Cardiac septum (tissue), 1 donor: ENCODE data around the gene MAN1A2. TPM values are rescaled to one million over a fixed set of nuclear protein-coding genes. Genes with fewer than 3 reads are reported as not detected.
"Not testable (repeated sequence)": the region's sequence is repeated elsewhere in the genome, so short reads cannot be mapped to it uniquely, and the experiment has no call there.

Experiments used
- DNase-seq: peaks from one replicate; pipeline ENCODE4 v3.0.0-alpha.2; 2020; ENCODE audit warnings: low spot score
- intact Hi-C: fragments of 100-400 bp; cut with DNase I; formaldehyde crosslinking; loops from one replicate; pipeline ENCODE4 v1.14.0; 2022
- total RNA-seq: library from RNA; stranded (reverse); fragmentation: NEBNext Ultra II Directional; extraction: Animal tissue kit (Norgen Biotek cat#: 25700); gene quantifications from one replicate; pipeline ENCODE4 v1.2.1, GENCODE V29; 2021
- donor health status: DM: no; HTN: no; CAD: no.

The MAN1A2 gene
- total RNA-seq, 1 donor from 2014 or later: 36.3 TPM

DNA sequence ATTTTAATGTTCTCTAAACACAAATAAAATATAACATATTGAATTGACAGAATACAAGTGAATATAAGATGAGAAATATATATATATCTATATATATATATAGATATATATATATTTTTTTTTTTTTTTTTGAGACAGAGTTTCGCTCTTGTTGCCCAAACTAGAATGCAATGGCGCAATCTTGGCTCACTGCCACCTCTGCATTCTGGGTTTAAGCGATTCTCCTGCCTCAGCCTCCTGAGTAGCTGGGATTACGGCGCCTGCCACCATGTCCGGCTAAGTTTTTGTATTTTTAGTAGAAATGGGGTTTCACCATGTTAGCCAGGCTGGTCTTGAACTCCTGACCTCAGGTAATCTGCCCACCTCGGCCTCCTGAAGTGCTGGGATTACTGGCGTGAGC is 91.2 kb downstream of the MAN1A2 start:
- intact Hi-C loops: not testable (repeated sequence)

DNA sequence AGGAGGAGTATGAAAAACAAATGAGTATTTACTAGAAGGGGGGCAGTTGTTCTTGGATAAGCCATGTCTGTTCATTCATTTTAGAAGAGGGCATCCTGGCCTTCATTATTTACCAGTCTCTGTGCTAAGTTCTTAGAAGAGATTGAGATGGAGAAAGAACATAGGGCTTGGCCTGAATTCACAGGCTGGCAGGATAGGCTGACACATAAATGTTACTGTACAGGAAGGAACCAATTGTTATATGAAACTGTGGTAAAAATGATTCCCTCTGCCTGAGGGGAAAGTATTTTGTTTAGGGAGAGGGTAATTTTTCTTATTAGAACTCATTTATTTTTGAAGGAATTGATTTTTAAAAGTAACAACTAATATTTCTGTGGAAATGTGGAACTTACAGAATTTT is 99.5 kb downstream of the MAN1A2 start:
- DNase-seq: no peak
- intact Hi-C loops: no loop called here

More for the DNA sequence above, 91.2 kb downstream of the MAN1A2 start:
- DNase-seq: not testable (repeated sequence)

GRCh38 chr1:117467336-117467735 is 100.1 kb downstream of the MAN1A2 start:
- no peak for DNase-seq
- intact Hi-C loops: no loop called here

GRCh38 chr1:117473063-117473462 is 105.8 kb downstream of the MAN1A2 start:
- intact Hi-C loops: no loop called here

DNA sequence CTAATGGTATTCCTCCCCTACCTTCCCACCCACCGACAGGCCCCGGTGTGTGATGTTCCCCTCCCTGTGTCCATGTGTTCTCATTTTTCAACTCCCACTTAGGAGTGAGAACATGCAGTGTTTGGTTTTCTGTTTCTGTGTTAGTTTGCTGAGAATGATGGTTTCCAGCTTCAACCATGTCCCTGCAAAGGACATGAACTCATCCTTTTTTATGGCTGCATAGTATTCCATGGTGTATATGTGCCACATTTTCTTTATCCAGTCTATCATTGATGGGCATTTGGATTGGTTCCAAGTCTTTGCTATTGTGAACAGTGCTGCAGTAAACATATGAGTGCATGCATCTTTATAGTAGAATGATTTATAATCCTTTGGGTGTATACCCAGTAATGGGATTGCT is 108.2 kb downstream of the MAN1A2 start:
- DNase-seq, intact Hi-C loops: not testable (repeated sequence)

More at GRCh38 chr1:117473063-117473462, 105.8 kb downstream of the MAN1A2 start:
- no peak for DNase-seq

DNA sequence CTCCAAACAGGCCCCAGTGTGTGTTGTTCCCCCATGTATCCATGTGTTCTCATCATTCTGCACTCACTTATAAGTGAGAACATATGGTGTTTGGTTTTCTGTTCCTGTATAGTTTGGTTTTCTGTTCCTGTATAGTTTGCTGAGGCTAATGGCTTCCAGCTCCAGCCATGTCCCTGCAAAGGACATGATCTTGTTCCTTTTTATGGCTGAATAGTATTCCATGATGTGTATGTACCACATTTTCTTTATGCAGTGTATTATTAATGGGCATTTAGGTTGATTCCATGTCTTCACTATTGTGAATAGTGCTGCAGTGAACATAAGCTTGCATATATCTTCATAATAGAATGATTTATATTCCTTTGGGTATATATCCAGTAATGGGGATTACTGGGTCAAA is 111.8 kb downstream of the MAN1A2 start:
- DNase-seq: no peak
- intact Hi-C loops: no loop called here

DNA sequence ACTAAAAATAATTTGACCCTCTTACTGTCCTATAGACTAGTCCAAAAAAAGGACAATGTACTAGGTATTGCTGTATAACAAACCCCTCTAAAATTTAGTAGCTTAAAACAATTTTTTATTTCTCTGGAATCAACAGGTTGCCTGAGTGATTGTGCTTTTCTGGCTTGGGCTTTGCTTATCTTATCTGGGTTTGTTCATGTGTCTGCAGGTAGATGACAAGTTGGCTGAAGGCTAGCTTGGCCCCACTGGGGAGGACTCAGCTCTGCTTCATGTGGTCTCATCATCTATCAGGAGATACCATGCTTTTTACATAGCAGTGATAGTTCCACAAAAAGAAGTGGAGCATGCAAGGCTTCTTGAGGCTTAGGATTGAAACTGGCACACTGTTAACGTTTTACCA is 114.2 kb downstream of the MAN1A2 start:
- intact Hi-C loops: no loop called here
- no peak for DNase-seq

DNA sequence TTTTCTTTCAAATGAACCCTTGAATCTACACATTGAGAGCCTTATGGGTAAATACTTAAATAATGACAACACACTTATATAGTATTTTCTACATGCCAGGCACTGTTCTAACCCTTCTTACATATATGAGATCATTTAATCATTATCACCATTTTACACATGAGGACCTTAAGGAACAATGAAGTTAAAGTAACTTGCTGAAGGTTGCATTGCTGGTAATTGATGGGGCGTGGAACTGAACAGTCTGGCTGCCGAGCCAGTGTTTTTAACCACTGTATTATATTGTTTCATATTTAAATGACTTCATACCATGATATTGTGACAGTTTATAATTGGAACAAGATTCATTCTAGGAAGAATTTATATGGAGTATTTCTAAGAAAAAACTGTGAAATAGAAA is 126.7 kb downstream of the MAN1A2 start:
- intact Hi-C loops: no loop called here

DNA sequence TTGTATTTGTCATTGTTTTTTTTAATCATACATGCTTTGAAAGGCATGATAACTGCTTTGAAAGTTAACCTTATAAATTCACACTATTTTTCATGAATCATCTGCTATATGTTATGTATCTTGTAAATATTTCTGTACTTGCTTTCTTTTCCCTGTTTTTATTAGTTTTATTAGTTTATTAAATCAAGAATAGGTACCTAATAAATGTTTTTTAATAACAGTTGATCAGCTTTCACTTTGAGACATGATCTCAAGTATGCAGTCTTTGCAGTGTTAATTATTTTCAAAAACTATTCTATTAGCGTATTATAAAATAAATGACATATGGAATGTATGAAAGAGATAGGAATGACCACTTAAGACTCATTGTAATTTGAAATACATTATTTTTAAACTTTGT is 127.8 kb downstream of the MAN1A2 start:
- intact Hi-C loops: no loop called here
- no peak for DNase-seq

More for the DNA sequence above, 126.7 kb downstream of the MAN1A2 start:
- no peak for DNase-seq

GRCh38 chr1:117499071-117499470 is 131.8 kb downstream of the MAN1A2 start:
- no peak for DNase-seq
- intact Hi-C loops: no loop called here

DNA sequence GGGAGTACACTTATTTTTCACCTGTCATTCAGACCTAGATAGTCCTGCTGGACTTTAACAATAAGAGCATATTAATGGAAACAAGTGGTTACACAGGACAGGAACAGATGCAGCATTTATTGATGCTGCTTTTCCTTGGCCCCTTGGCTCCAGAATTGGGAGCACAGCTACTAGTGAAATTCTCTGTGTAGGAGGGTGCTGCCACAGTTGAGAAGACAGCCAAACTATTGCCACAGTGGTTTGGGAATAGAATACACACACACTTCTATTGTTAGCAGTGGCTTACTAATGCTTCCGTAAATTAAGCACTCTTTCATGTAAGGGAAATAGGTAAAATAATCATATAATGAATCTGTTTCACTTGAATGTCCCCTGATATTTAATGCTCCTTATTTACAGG is 133.3 kb downstream of the MAN1A2 start:
- DNase-seq: no peak

GRCh38 chr1:117501281-117501680 is 134.0 kb downstream of the MAN1A2 start:
- intact Hi-C loops: no loop called here
- no peak for DNase-seq

More for the DNA sequence above, 133.3 kb downstream of the MAN1A2 start:
- intact Hi-C loops: no loop called here

DNA sequence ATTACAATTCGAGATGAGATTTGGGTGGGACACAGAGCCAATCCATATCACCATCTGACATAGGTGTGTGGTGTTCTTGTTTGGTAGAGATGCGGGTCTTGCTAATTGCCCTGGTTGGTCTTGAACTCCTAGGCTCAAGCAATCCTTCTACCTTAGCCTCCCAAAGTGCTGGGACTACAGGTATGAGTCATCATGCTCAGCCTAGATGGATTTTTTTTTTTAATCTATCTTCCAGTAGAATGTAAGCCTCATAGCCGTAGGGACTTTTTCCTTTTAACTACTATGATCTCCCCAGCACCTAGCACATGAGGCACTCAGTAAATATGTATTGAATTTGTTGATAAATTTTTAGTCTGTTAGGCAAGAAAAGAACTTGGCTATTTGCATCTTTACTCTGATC is 144.0 kb downstream of the MAN1A2 start:
- DNase-seq: no peak
- intact Hi-C loops: loop anchor here (5.0 kb wide), 2 partner anchors 246 to 386 kb away; no protein-coding TSS in a partner anchor

GRCh38 chr1:117512728-117513321 is 145.6 kb downstream of the MAN1A2 start:
- no peak for DNase-seq
- intact Hi-C loops: loop anchor here (5.0 kb wide), 2 partner anchors 244 to 384 kb away; no protein-coding TSS in a partner anchor

- DNase-seq: no peak
- intact Hi-C loops: no loop called here
Observed at GRCh38 chr1:117523111-117523510, 155.9 kb downstream of the MAN1A2 start.

DNA sequence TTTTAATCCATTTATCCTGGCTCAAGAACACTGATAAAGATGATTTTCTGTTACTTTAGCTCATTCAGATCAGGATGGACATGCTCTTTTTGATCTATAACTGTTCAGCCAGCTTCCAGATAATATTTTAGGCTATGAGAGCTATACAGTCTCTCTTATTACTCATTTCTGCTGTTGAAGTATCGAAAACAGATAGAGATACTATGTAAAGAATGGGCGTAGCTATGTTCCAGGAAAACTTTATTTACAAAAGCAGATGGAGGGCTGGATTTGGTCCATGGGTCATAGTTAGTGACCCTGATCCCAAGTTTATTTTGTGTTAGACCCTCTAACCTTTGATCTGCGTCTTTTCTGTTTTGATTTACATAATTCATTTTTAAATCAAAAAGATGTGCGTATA is 159.8 kb downstream of the MAN1A2 start:
- intact Hi-C loops: no loop called here
- DNase-seq: no peak

GRCh38 chr1:117527566-117528102 is 160.4 kb downstream of the MAN1A2 start:
- DNase-seq: no peak
- intact Hi-C loops: no loop called here

DNA sequence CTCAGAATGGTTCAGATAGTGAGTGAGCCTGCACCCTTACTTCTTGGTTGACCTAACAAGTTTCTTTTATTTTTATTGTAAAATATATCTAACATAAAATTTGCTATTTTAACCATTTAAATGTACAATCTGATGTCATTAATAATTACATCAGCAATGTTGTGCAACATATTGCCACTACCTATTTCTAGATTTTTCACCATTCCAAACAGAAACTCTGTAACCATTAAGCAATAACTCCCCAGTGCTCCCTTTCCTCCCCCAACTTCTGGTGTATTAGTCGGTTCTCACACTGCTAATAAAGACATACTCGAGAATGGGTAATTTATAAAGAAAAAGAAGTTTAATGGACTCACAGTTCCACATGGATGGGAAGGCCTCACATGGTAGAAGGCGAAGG is 162.4 kb downstream of the MAN1A2 start:
- DNase-seq: no peak
- intact Hi-C loops: no loop called here

DNA sequence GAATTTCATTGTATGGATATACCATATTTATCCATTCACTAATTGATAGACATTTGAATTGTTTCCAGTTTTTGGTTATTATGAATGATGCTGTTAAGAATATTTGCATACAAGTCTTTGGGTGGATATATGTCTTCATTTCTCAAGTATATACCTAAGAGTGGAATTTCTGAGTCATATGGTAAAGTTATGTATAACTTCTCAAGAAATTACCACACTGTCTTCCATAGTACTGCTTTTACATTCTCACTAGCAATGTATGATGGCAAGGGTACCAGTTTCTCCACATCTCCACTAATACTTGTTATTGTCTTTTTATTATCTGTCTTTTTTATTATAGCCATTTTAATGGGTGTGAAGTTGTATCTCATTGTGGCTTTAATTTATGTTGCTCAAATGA is 164.0 kb downstream of the MAN1A2 start:
- no peak for DNase-seq
- intact Hi-C loops: no loop called here

GRCh38 chr1:117534995-117535467 is 167.8 kb downstream of the MAN1A2 start:
- no peak for DNase-seq
- intact Hi-C loops: loop anchor here (1.0 to 5.0 kb wide), 4 partner anchors 62 to 224 kb away; no protein-coding TSS in a partner anchor

GRCh38 chr1:117535821-117536220 is 168.6 kb downstream of the MAN1A2 start:
- intact Hi-C loops: loop anchor here (1.0 to 5.0 kb wide), 4 partner anchors 61 to 223 kb away; no protein-coding TSS in a partner anchor
- DNase-seq: no peak
